WTC11 (cell line): Measurements from ENCODE around the gene MESP1. TPM values are rescaled to one million over a fixed set of nuclear protein-coding genes. Genes with fewer than 3 reads are reported as not detected.
"Not testable (repeated sequence)": the region's sequence is repeated elsewhere in the genome, so short reads cannot be mapped to it uniquely, and the experiment has no call there.

Source experiments
- ATAC-seq: fragments of 200-7000 bp; cut with Tn5 transposase; 2 replicates; pipeline ENCODE4 v1.10.0; 2021; ENCODE audit warnings: mild to moderate bottlenecking, moderate library complexity
- CTCF ChIA-PET: fragments of 300-600 bp; sonication (Branson Sonifier 250); formaldehyde crosslinking; loops from one replicate; lab custom pipeline; 2021; ENCODE audit warnings: antibody characterized with exemption; lab: Charles Lee
- POLR2A ChIA-PET: fragments of 350-600 bp; sonication (Branson Sonifier 250); formaldehyde crosslinking; loops from one replicate; lab custom pipeline; 2021; ENCODE audit warnings: antibody characterized with exemption; lab: Charles Lee
- DNase-seq: peaks from one replicate; pipeline ENCODE4 v3.0.0; 2021; ENCODE audit warnings: low spot score
- H3K27ac Mint-ChIP-seq: 2 replicates; pipeline ENCODE4 v1.8.0; 2021; ENCODE audit warnings: mixed read lengths
- H3K27me3 Mint-ChIP-seq: 2 replicates; pipeline ENCODE4 v1.8.0; 2021; ENCODE audit warnings: low read depth, mild to moderate bottlenecking, moderate library complexity, mixed read lengths
- H3K36me3 Mint-ChIP-seq: 2 replicates; pipeline ENCODE4 v1.8.0; 2021; ENCODE audit warnings: mixed read lengths
- H3K4me1 Mint-ChIP-seq: 2 replicates; pipeline ENCODE4 v1.8.0; 2022; ENCODE audit warnings: mixed read lengths
- H3K4me3 Mint-ChIP-seq: 2 replicates; pipeline ENCODE4 v1.8.0; 2021; ENCODE audit warnings: mild to moderate bottlenecking, moderate library complexity, mixed read lengths
- H3K9me3 Mint-ChIP-seq: 2 replicates; pipeline ENCODE4 v1.8.0; 2021; ENCODE audit warnings: mixed read lengths
- ATF3 ChIP-seq: sonication (generic); formaldehyde crosslinking; conservative IDR thresholded peaks from 2 replicates; pipeline ENCODE4 v1.8.1; 2022; ENCODE audit warnings: mild to moderate bottlenecking, missing genetic modification reagents
- HMGXB4 ChIP-seq: sonication (generic); formaldehyde crosslinking; IDR thresholded peaks from 2 replicates; pipeline ENCODE4 v1.8.1; 2023; ENCODE audit warnings: mild to moderate bottlenecking, moderate library complexity, missing genetic modification reagents
- MLX ChIP-seq: sonication (generic); formaldehyde crosslinking; IDR thresholded peaks from 2 replicates; pipeline ENCODE4 v1.8.1; 2023; ENCODE audit warnings: mild to moderate bottlenecking, missing genetic modification reagents, moderate library complexity
- NFE2L1 ChIP-seq: sonication (generic); formaldehyde crosslinking; IDR thresholded peaks from 2 replicates; pipeline ENCODE4 v1.8.1; 2023; ENCODE audit warnings: missing genetic modification reagents
- NR2C2 ChIP-seq: sonication (generic); formaldehyde crosslinking; IDR thresholded peaks from 2 replicates; pipeline ENCODE4 v1.8.0; 2022; ENCODE audit warnings: mild to moderate bottlenecking, missing genetic modification reagents
- PREB ChIP-seq: sonication (generic); formaldehyde crosslinking; IDR thresholded peaks from 2 replicates; pipeline ENCODE4 v1.8.1; 2022; ENCODE audit warnings: mild to moderate bottlenecking, missing genetic modification reagents, moderate library complexity, borderline replicate concordance
- RELA ChIP-seq: sonication (generic); formaldehyde crosslinking; IDR thresholded peaks from 2 replicates; pipeline ENCODE4 v1.8.1; 2022; ENCODE audit warnings: missing genetic modification reagents, mild to moderate bottlenecking, borderline replicate concordance
- STAT6 ChIP-seq: sonication (generic); formaldehyde crosslinking; conservative IDR thresholded peaks from 2 replicates; pipeline ENCODE4 v1.8.1; 2023; ENCODE audit warnings: mild to moderate bottlenecking, low read depth, missing genetic modification reagents, moderate library complexity
- TCF7 ChIP-seq: sonication (generic); formaldehyde crosslinking; IDR thresholded peaks from 2 replicates; pipeline ENCODE4 v1.8.0; 2022; ENCODE audit warnings: mild to moderate bottlenecking, low read depth, missing genetic modification reagents, moderate library complexity
- ZBTB21 ChIP-seq: sonication (generic); formaldehyde crosslinking; IDR thresholded peaks from 2 replicates; pipeline ENCODE4 v1.8.1; 2023; ENCODE audit warnings: mild to moderate bottlenecking, missing genetic modification reagents, borderline replicate concordance
- ZBTB43 ChIP-seq: sonication (generic); formaldehyde crosslinking; IDR thresholded peaks from 2 replicates; pipeline ENCODE4 v1.8.1; 2023; ENCODE audit warnings: mild to moderate bottlenecking, missing genetic modification reagents
- ZNF121 ChIP-seq: sonication (generic); formaldehyde crosslinking; IDR thresholded peaks from 2 replicates; pipeline ENCODE4 v1.8.0; 2023; ENCODE audit warnings: missing genetic modification reagents
- ZNF138 ChIP-seq: sonication (generic); formaldehyde crosslinking; conservative IDR thresholded peaks from 2 replicates; pipeline ENCODE4 v1.8.1; 2022; ENCODE audit warnings: mild to moderate bottlenecking, moderate library complexity, missing genetic modification reagents
- ZNF317 ChIP-seq: sonication (generic); formaldehyde crosslinking; IDR thresholded peaks from 2 replicates; pipeline ENCODE4 v1.8.1; 2023; ENCODE audit warnings: low read depth, mild to moderate bottlenecking, moderate library complexity, missing genetic modification reagents, borderline replicate concordance
- ZNF671 ChIP-seq: fragments of 250-450 bp; sonication (Bioruptor Pico); IDR thresholded peaks from 2 replicates; pipeline ENCODE4 v1.8.0; 2021; ENCODE audit warnings: mild to moderate bottlenecking
- total RNA-seq: library from RNA; stranded (reverse); gene quantifications from 3 replicates; pipeline ENCODE4 v1.2.3, GENCODE V29; 2021
- TF ChIP-seq, protein P1 (sequence below): fragments of 250-450 bp; sonication (Bioruptor Pico); IDR thresholded peaks from 2 replicates; pipeline ENCODE4 v1.9.0; 2021; ENCODE audit warnings: mild to moderate bottlenecking
- TF ChIP-seq, protein P2 (sequence below): sonication (generic); formaldehyde crosslinking; IDR thresholded peaks from 2 replicates; pipeline ENCODE4 v1.8.0; 2022; ENCODE audit warnings: mild to moderate bottlenecking, missing genetic modification reagents
- TF ChIP-seq, protein P3 (sequence below): fragments of 250-450 bp; sonication (Bioruptor Pico); IDR thresholded peaks from 2 replicates; pipeline ENCODE4 v1.9.0; 2021; ENCODE audit warnings: moderate library complexity, mild to moderate bottlenecking, inconsistent platforms, borderline replicate concordance

Gene MESP1
- total RNA-seq, 1 experiment from 2014 or later, result 0.50 TPM

DNA sequence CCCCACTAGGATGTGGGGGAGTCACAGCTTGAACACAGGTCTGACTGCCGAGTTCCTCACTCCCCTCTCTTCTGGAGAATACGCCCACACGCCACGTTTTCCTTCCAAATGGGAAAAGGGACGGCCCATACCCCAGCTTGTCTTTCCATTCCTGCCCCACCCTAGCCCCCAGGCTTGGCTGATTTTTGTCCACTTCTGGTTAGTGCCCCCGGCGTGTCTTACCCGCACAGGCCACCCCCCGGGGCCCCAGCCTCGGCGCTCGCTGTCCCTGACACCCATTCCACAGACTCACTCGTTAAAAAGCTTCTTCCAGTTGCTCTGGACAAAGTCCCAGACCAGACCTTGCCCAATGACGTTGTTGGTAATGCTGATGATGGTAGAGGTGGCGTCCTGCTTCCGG, 39.6 kb upstream of the MESP1 start:
- ChIA-PET POLR2A (no interaction called here), CTCF (interaction anchor here (1.1 to 1.5 kb wide), 2 partner anchors 30 to 84 kb away, joined by 6 to 10 read pairs; no protein-coding TSS in a partner anchor)
- DNase-seq, result no peak

DNA sequence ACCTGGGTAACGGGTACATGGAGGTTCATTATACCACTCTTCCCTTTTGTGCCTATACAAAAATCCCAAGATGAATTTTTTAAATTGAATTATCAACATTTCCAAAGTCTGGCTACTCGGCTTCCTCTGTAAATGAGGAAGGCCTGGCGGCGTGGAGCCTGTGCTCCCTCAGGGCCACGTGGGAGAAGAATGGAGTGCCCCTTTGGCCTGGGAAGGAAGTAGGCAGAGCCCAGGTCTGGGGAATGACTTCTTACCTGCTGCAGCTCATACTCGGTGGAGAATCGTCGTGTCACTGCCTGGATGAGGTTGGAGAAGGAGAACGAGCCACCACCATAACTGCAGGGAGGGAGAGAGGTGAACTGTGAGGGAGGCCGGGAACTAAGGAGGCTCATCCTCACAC, 39.2 kb upstream of the MESP1 start:
- no peak overlapping the region for H3K27ac Mint-ChIP-seq
- no peak overlapping the region for H3K4me3 Mint-ChIP-seq
- no peak for ATAC-seq
- TF ChIP-seq ZBTB21 (CRISPR knock-in tag) (no peak), ZNF671 (CRISPR knock-in tag) (no peak)
- TF ChIP-seq, all 79 proteins: peak for 0
- Mint-ChIP-seq H3K36me3 (peaks cover 8% of the 10 kb centered on the region), H3K9me3 (peaks cover 10% of the 10 kb centered on the region), H3K27me3 (no peaks in the 10 kb centered on the region; the same call in 1 of the 2 replicates), H3K4me1 (no peaks in the 10 kb centered on the region)
- ChIA-PET CTCF (interaction anchor here (1.1 to 1.5 kb wide), 2 partner anchors 30 to 85 kb away, joined by 6 to 10 read pairs; no protein-coding TSS in a partner anchor), POLR2A (no interaction called here)
- no peak for DNase-seq

More for the DNA sequence above, 39.6 kb upstream of the MESP1 start:
- H3K9me3 Mint-ChIP-seq, result peaks cover 10% of the 10 kb centered on the region
- H3K27ac Mint-ChIP-seq, result no peak overlapping the region
- no peak for ATAC-seq
- no peak overlapping the region for H3K4me3 Mint-ChIP-seq
- no peaks in the 10 kb centered on the region for H3K4me1 Mint-ChIP-seq
- TF ChIP-seq ZNF121, result no peak
- TF ChIP-seq, protein P1, sequence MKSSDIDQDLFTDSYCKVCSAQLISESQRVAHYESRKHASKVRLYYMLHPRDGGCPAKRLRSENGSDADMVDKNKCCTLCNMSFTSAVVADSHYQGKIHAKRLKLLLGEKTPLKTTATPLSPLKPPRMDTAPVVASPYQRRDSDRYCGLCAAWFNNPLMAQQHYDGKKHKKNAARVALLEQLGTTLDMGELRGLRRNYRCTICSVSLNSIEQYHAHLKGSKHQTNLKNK (CRISPR knock-in tag), result no peak
- no peak for TF ChIP-seq HMGXB4 (CRISPR knock-in tag)
- no peak for TF ChIP-seq ZNF317 (CRISPR knock-in tag)
- TF ChIP-seq, protein P2, sequence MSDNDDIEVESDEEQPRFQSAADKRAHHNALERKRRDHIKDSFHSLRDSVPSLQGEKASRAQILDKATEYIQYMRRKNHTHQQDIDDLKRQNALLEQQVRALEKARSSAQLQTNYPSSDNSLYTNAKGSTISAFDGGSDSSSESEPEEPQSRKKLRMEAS (CRISPR knock-in tag), result no peak
- TF ChIP-seq RELA (CRISPR knock-in tag), result no peak
- TF ChIP-seq NR2C2 (CRISPR knock-in tag), result no peak
- TF ChIP-seq ZNF138 (CRISPR knock-in tag), result no peak
- TF ChIP-seq STAT6 (CRISPR knock-in tag), result no peak
- TF ChIP-seq, protein P3, sequence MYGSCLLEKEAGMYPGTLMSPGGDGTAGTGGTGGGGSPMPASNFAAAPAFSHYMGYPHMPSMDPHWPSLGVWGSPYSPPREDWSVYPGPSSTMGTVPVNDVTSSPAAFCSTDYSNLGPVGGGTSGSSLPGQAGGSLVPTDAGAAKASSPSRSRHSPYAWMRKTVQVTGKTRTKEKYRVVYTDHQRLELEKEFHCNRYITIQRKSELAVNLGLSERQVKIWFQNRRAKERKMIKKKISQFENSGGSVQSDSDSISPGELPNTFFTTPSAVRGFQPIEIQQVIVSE (CRISPR knock-in tag), result no peak
- TF ChIP-seq, all 79 proteins: peak for 0
- peaks cover 8% of the 10 kb centered on the region for H3K36me3 Mint-ChIP-seq
- H3K27me3 Mint-ChIP-seq, result no peaks in the 10 kb centered on the region; the same call in 1 of the 2 replicates

- H3K9me3 Mint-ChIP-seq, H3K27ac Mint-ChIP-seq, ATAC-seq, H3K4me1 Mint-ChIP-seq, H3K27me3 Mint-ChIP-seq, POLR2A ChIA-PET, CTCF ChIA-PET, H3K36me3 Mint-ChIP-seq, DNase-seq, H3K4me3 Mint-ChIP-seq: not testable (repeated sequence)
Observed at GRCh38 chr15:89788585-89788984, 37.5 kb upstream of the MESP1 start.

DNA sequence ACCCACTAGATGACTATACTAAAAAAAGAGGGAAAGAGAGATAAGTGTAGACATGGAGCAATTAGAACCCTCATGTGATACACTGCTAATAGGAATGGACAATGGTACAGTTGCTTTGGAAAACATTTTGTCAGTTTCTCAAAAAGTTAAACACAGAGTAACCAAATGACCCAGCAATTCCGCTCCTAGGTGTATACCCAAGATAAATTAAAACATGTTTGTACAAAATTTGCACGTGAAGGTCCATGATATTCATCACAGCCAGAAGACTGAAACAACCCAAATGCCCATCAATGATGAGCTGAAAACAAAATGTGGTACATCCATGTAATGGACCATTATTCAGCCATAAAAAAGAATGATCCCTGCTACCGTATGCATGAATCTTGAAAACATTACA, 36.9 kb upstream of the MESP1 start:
- no peak for TF ChIP-seq NFE2L1
- no peak for TF ChIP-seq ZBTB43
- TF ChIP-seq, protein P1 (CRISPR knock-in tag), result no peak
- no peak for TF ChIP-seq ATF3
- TF ChIP-seq MLX, result no peak
- no peak for TF ChIP-seq NR2C2 (CRISPR knock-in tag)
- no peak for TF ChIP-seq TCF7 (CRISPR knock-in tag)
- TF ChIP-seq PREB, result no peak
- no peak overlapping the region for H3K4me3 Mint-ChIP-seq
- POLR2A ChIA-PET, result no interaction called here
- ATAC-seq (no peak), DNase-seq (no peak)
- peaks cover 10% of the 10 kb centered on the region for H3K9me3 Mint-ChIP-seq
- peaks cover 5% of the 10 kb centered on the region; the same call in 1 of the 2 replicates for H3K27me3 Mint-ChIP-seq
- H3K27ac Mint-ChIP-seq, result no peak overlapping the region
- H3K4me1 Mint-ChIP-seq, result peaks cover 15% of the 10 kb centered on the region
- H3K36me3 Mint-ChIP-seq, result peaks cover 8% of the 10 kb centered on the region
- CTCF ChIA-PET, result no interaction called here
